Loucy (cell line): ENCODE measurements around the gene ARVCF.

ENCODE experiments used
- CTCF ChIP-seq: fragments of 200-600 bp; sonication (generic); conservative IDR thresholded peaks from 2 replicates; pipeline ENCODE4 v1.5.1; 2014; ENCODE audit warnings: mild to moderate bottlenecking, antibody characterized with exemption, low read length
- EZH2phosphoT487 ChIP-seq: fragments of 200-600 bp; IDR thresholded peaks from 2 replicates; pipeline ENCODE4 v1.6.1; 2018; ENCODE audit warnings: antibody characterized with exemption, mild to moderate bottlenecking, moderate library complexity, borderline replicate concordance

GRCh38 chr22:20038574-20038973 lies 22.0 kb upstream of the ARVCF start:
- TF ChIP-seq CTCF (no peak), EZH2phosphoT487 (no peak)
